A549 (cell line): ENCODE measurements around the gene NPHP3. TPM values are rescaled to one million over a fixed set of nuclear protein-coding genes. Genes with fewer than 3 reads are reported as not detected.

Experiments used
- ATAC-seq, 2 experiments: fragments of 200-7000 bp in 1 of 2; fragments of >200 bp in 1 of 2; cut with Nextera tagmentation in 1 of 2; cut with Tn5 transposase in 1 of 2; 3 replicates each; pipeline versions ENCODE4 v1.8.0 to v1.9.1; 2018 to 2020; ENCODE audit warnings: mild to moderate bottlenecking in 1 of 2, moderate library complexity in 1 of 2
- CTCF ChIA-PET: fragments of 300-600 bp; sonication (Branson Sonifier 250); formaldehyde crosslinking; extraction: SDS; loops from one replicate; lab custom pipeline; 2021; ENCODE audit warnings: antibody characterized with exemption, inconsistent platforms; lab: Yijun Ruan, JAX
- POLR2A ChIA-PET: fragments of 350-600 bp; formaldehyde crosslinking; extraction: SDS; loops from one replicate; lab custom pipeline; 2021; ENCODE audit warnings: antibody characterized with exemption, inconsistent platforms; lab: Yijun Ruan, JAX
- DNase-seq, 2 experiments: peaks; one replicate each; pipeline versions ENCODE4 v3.0.0 to v3.0.0-alpha.2; 2011 to 2016; ENCODE audit warnings: low read depth in 1 of 2, low spot score in 1 of 2
- FAIRE-seq: peaks from 2 replicates; lab custom pipeline; 2011; peaks lifted over from hg19 to GRCh38; lab: Jason Lieb, UNC
- H3K27ac ChIP-seq, 2 experiments: fragments of >200 bp; sonication (Bioruptor Twin); formaldehyde crosslinking; 3 replicates each; pipeline ENCODE4 v1.5.1; 2016 to 2017
- H3K4me1 ChIP-seq: fragments of >200 bp; sonication (Bioruptor Twin); formaldehyde crosslinking; 3 replicates; pipeline ENCODE4 v1.6.1; 2016
- H3K4me2 ChIP-seq: fragments of >200 bp; sonication (Bioruptor Twin); formaldehyde crosslinking; 3 replicates; pipeline ENCODE4 v1.6.1; 2016
- H3K4me3 ChIP-seq: fragments of >200 bp; sonication (Bioruptor Twin); formaldehyde crosslinking; 3 replicates; pipeline ENCODE4 v1.5.1; 2016
- H3K9me3 ChIP-seq: fragments of >200 bp; sonication (Bioruptor Twin); formaldehyde crosslinking; 3 replicates; pipeline ENCODE4 v1.6.1; 2016
- CBX2 ChIP-seq: fragments of 200-600 bp; sonication (generic); IDR thresholded peaks from 2 replicates; pipeline ENCODE4 v1.6.1; 2016; ENCODE audit warnings: low read depth, mild to moderate bottlenecking, borderline replicate concordance
- CEBPB ChIP-seq, 2 experiments: fragments of >200 bp in 1 of 2; sonication (Bioruptor Twin) in 1 of 2; formaldehyde crosslinking in 1 of 2; IDR thresholded peaks; 2 replicates each; pipeline ENCODE4 v1.6.1; 2012 to 2016
- CHD2 ChIP-seq: fragments of 150-350 bp; IDR thresholded peaks from 2 replicates; pipeline ENCODE4 v1.6.1; 2014; ENCODE audit warnings: low read length; ENCODE audit not compliant: partially characterized antibody
- CHD4 ChIP-seq: fragments of 200-600 bp; sonication (generic); IDR thresholded peaks from 2 replicates; pipeline ENCODE4 v1.6.1; 2016; ENCODE audit warnings: antibody characterized with exemption, mild to moderate bottlenecking, borderline replicate concordance
- EHF ChIP-seq: fragments of 250-450 bp; sonication (Bioruptor Pico); IDR thresholded peaks from 2 replicates; pipeline ENCODE4 v1.5.0; 2020; ENCODE audit warnings: mild to moderate bottlenecking
- EP300 ChIP-seq, 2 experiments: fragments of >200 bp; sonication (Bioruptor Twin); formaldehyde crosslinking; IDR thresholded peaks; 2 replicates in 1 of 2; 3 replicates in 1 of 2; pipeline ENCODE4 v1.6.1; 2016 to 2017
- FOXS1 ChIP-seq: fragments of 250-450 bp; sonication (Bioruptor Pico); IDR thresholded peaks from 2 replicates; pipeline ENCODE4 v1.5.0; 2020; ENCODE audit warnings: mild to moderate bottlenecking, moderate library complexity
- HEYL ChIP-seq: fragments of 250-450 bp; sonication (Bioruptor Pico); IDR thresholded peaks from 2 replicates; pipeline ENCODE4 v1.8.0; 2021; ENCODE audit warnings: mild to moderate bottlenecking, moderate library complexity
- HOXB13 ChIP-seq: fragments of 250-450 bp; sonication (Bioruptor Pico); IDR thresholded peaks from 2 replicates; pipeline ENCODE4 v1.5.0; 2020; ENCODE audit warnings: low read depth, mild to moderate bottlenecking, moderate library complexity
- HOXB5 ChIP-seq: fragments of 250-450 bp; sonication (Bioruptor Pico); IDR thresholded peaks from 2 replicates; pipeline ENCODE4 v1.5.0; 2020; ENCODE audit warnings: mild to moderate bottlenecking, moderate library complexity
- MAFK ChIP-seq: fragments of 450-650 bp; IDR thresholded peaks from 2 replicates; pipeline ENCODE4 v1.6.1; 2014; ENCODE audit not compliant: partially characterized antibody
- NPAS2 ChIP-seq: fragments of 250-450 bp; sonication (Bioruptor Pico); IDR thresholded peaks from 2 replicates; pipeline ENCODE4 v1.8.0; 2022; ENCODE audit warnings: mild to moderate bottlenecking, moderate library complexity, borderline replicate concordance
- RAD21 ChIP-seq, 2 experiments: fragments of >200 bp in 1 of 2; sonication (Bioruptor Twin) in 1 of 2; formaldehyde crosslinking in 1 of 2; IDR thresholded peaks in 1 of 2; conservative IDR thresholded peaks in 1 of 2; 2 replicates in 1 of 2; 3 replicates in 1 of 2; pipeline ENCODE4 v1.6.1; 2012 to 2018; ENCODE audit warnings: inconsistent platforms in 1 of 2
- RFX5 ChIP-seq: fragments of 450-650 bp; IDR thresholded peaks from 2 replicates; pipeline ENCODE4 v1.7.1; 2014; ENCODE audit warnings: antibody characterized with exemption, mild to moderate bottlenecking, moderate library complexity
- RNF2 ChIP-seq: fragments of 200-600 bp; sonication (generic); IDR thresholded peaks from 2 replicates; pipeline ENCODE4 v1.6.1; 2016; ENCODE audit warnings: low read depth, mild to moderate bottlenecking, antibody characterized with exemption, moderate library complexity, borderline replicate concordance
- SMC3 ChIP-seq: fragments of >200 bp; sonication (Bioruptor Twin); formaldehyde crosslinking; IDR thresholded peaks from 3 replicates; pipeline ENCODE4 v1.6.1; 2018; ENCODE audit warnings: inconsistent platforms
- WGBS: methylation state at CpG from one replicate; pipeline ENCODE4 v1.1.6; 2017; ENCODE audit errors: missing lambda C conversion rate; 5-methylcytosine and 5-hydroxymethylcytosine counted together
- polyA plus RNA-seq, 4 experiments: library from polyadenylated mRNA; depleted of rRNA in 3 of 4; stranded (reverse); fragments of >200 nt; fragmentation: RNase III in 1 of 4; extraction: RNeasy Plus Mini Kit Qiagen cat#74134 plus additional on column Dnase treatment in 1 of 4; gene quantifications; 2 replicates in 3 of 4; 3 replicates in 1 of 4; pipeline ENCODE4 v1.2.3, GENCODE V29; 2011 to 2017
- TF ChIP-seq, protein P1 (sequence below): fragments of >200 bp; sonication (Bioruptor Twin); formaldehyde crosslinking; IDR thresholded peaks from 3 replicates; pipeline ENCODE4 v1.5.1; 2016
- TF ChIP-seq, protein P2 (sequence below): fragments of 150-350 bp; IDR thresholded peaks from 2 replicates; pipeline ENCODE4 v1.6.1; 2014; ENCODE audit warnings: low read depth, mild to moderate bottlenecking, low read length
- TF ChIP-seq, protein P3 (sequence below): fragments of 250-450 bp; sonication (Bioruptor Pico); IDR thresholded peaks from 2 replicates; pipeline ENCODE4 v1.5.0; 2020; ENCODE audit warnings: low read depth, mild to moderate bottlenecking, moderate library complexity

The NPHP3 gene
- polyA plus RNA-seq, 2 of the 4 experiments (the other 2 are of a cell fraction) = 6.5 to 18.6 TPM

DNA sequence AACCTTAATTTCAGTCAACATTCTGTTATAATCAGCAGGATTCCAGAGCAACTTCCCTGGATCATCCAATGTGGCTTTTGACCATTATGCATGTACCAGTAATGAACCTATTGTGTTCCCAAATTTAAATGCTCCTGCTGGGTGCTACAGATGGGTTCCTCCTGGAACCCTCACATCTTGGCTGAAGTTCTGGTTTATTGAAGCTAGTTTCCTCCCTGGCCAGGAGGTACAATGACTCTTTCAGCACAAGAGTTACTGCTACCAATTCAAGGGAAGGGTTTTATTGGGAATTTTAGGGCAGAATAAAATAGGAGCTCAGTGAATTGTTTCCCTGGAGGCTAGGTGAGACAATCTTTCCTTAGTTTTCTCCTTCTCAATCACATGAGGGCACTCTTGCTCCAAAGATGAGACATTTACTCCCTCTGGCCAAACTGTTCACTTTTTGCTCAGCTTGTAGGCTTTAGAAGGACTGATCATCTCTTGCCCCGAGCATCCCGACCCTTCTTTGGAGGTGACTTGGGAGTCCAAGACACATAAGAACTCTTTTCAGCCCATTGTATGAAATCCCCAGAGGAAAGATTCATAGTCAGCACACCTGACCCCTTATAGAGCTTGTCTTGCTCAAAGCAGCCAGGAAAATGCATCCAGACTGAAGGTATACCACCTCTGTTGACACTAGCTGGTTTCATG, 8.8 kb upstream of the NPHP3 start:
- TF ChIP-seq MAFK (no peak), RAD21 (conservative IDR thresholded peaks at IDR 0.05 in 1 of 2, IDR thresholded peaks at IDR 0.05 in 1 of 2) (peak; percentile 63 to 65), SMC3 (peak; percentile 52; the same call in 2 of the 3 replicates)
- TF ChIP-seq, protein P1, sequence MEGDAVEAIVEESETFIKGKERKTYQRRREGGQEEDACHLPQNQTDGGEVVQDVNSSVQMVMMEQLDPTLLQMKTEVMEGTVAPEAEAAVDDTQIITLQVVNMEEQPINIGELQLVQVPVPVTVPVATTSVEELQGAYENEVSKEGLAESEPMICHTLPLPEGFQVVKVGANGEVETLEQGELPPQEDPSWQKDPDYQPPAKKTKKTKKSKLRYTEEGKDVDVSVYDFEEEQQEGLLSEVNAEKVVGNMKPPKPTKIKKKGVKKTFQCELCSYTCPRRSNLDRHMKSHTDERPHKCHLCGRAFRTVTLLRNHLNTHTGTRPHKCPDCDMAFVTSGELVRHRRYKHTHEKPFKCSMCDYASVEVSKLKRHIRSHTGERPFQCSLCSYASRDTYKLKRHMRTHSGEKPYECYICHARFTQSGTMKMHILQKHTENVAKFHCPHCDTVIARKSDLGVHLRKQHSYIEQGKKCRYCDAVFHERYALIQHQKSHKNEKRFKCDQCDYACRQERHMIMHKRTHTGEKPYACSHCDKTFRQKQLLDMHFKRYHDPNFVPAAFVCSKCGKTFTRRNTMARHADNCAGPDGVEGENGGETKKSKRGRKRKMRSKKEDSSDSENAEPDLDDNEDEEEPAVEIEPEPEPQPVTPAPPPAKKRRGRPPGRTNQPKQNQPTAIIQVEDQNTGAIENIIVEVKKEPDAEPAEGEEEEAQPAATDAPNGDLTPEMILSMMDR = peak; percentile 55
- WGBS = 0% methylated on average over 2 of the region's 2 CpGs
- H3K4me2 ChIP-seq = no peak overlapping the region
- no peak overlapping the region for H3K4me3 ChIP-seq
- ATAC-seq (peak; percentile 80 to 92; a peak in 5 of 6 replicates), FAIRE-seq (no peak), DNase-seq (peak; percentile 8 to 39)
- CTCF ChIA-PET = interaction anchor here (0.8 to 3.8 kb wide), 21 partner anchors 8 to 1215 kb away, joined by 3 to 21 read pairs (median 4); no protein-coding TSS in a partner anchor
- no peak overlapping the region for H3K27ac ChIP-seq
- POLR2A ChIA-PET = no interaction called here
- H3K4me1 ChIP-seq = no peaks in the 10 kb centered on the region
- H3K9me3 ChIP-seq = no peaks in the 10 kb centered on the region

DNA sequence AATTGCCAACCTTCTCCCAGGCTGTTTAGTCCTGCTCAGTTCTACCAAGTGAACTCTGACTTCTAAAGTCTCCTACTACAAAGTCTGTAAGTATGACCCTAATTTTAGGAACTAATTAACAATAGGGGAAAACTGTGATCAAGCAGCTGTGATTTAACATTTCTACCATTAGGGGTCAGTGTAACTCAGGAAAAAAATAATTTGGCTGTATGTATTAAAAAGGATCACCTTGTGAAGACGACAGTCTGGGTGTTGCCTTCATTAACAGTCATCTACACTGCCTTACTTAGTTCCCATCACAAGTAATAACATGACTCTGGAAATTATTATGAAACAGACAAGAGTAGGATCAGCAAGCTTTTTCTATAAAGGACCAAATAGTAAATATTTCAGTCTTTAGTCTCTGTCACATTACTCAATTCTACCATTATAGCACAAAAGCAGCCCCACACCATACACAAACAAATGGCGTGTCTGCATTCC, 4.2 kb upstream of the NPHP3 start:
- 2% methylated on average over 2 of the region's 2 CpGs for WGBS
- Histone ChIP-seq H3K9me3 (no peaks in the 10 kb centered on the region), H3K27ac (no peak overlapping the region)
- TF ChIP-seq CBX2 (no peak), CEBPB (IDR thresholded peaks at IDR 0.05) (no peak), EHF (CRISPR knock-in tag) (no peak), CHD2 (no peak), HOXB5 (CRISPR knock-in tag) (no peak), RAD21 (conservative IDR thresholded peaks at IDR 0.05 in 1 of 2, IDR thresholded peaks at IDR 0.05 in 1 of 2) (peak; percentile 57 to 58; a peak in 4 of 5 replicates), CHD4 (no peak), EP300 (IDR thresholded peaks at IDR 0.05) (no peak), RFX5 (no peak), FOXS1 (CRISPR knock-in tag) (no peak), SMC3 (0 out of 3 replicates have a peak, but pooled peaks have one; percentile 25), RNF2 (no peak), HOXB13 (CRISPR knock-in tag) (no peak), MAFK (no peak), HEYL (no peak), NPAS2 (CRISPR knock-in tag) (no peak)
- TF ChIP-seq, protein P1 = peak; percentile 67
- TF ChIP-seq, protein P2, sequence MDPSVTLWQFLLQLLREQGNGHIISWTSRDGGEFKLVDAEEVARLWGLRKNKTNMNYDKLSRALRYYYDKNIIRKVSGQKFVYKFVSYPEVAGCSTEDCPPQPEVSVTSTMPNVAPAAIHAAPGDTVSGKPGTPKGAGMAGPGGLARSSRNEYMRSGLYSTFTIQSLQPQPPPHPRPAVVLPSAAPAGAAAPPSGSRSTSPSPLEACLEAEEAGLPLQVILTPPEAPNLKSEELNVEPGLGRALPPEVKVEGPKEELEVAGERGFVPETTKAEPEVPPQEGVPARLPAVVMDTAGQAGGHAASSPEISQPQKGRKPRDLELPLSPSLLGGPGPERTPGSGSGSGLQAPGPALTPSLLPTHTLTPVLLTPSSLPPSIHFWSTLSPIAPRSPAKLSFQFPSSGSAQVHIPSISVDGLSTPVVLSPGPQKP = no peak
- TF ChIP-seq, protein P3, sequence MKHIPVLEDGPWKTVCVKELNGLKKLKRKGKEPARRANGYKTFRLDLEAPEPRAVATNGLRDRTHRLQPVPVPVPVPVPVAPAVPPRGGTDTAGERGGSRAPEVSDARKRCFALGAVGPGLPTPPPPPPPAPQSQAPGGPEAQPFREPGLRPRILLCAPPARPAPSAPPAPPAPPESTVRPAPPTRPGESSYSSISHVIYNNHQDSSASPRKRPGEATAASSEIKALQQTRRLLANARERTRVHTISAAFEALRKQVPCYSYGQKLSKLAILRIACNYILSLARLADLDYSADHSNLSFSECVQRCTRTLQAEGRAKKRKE (CRISPR knock-in tag) = no peak
- TF ChIP-seq, all 56 proteins: peak for 3
- DNase-seq (peak; percentile 7 to 19), ATAC-seq (no peak), FAIRE-seq (no peak)
- no peaks in the 10 kb centered on the region; the same call in 2 of the 3 replicates for H3K4me1 ChIP-seq
- H3K4me2 ChIP-seq = no peak overlapping the region
- ChIA-PET CTCF (interaction anchor here (0.6 to 2.4 kb wide), 15 partner anchors 12 to 715 kb away, joined by 3 to 13 read pairs (median 5); no protein-coding TSS in a partner anchor), POLR2A (no interaction called here)
- H3K4me3 ChIP-seq = no peak overlapping the region
